SH-SY5Y (cell line): Measurements from ENCODE around the gene ZKSCAN1.
A peak's percentile ranks its signal among the peaks of the same experiment; 100 is the strongest.

Experiments used
- GATA2 ChIP-seq: IDR thresholded peaks from 2 replicates; pipeline ENCODE4 v1.6.1; 2011; ENCODE audit warnings: mild to moderate bottlenecking, low read depth, low read length
- GATA3 ChIP-seq: IDR thresholded peaks from 2 replicates; pipeline ENCODE4 v1.6.1; 2011; ENCODE audit warnings: low read depth, mild to moderate bottlenecking, low read length, moderate library complexity

Gene ZKSCAN1

DNA sequence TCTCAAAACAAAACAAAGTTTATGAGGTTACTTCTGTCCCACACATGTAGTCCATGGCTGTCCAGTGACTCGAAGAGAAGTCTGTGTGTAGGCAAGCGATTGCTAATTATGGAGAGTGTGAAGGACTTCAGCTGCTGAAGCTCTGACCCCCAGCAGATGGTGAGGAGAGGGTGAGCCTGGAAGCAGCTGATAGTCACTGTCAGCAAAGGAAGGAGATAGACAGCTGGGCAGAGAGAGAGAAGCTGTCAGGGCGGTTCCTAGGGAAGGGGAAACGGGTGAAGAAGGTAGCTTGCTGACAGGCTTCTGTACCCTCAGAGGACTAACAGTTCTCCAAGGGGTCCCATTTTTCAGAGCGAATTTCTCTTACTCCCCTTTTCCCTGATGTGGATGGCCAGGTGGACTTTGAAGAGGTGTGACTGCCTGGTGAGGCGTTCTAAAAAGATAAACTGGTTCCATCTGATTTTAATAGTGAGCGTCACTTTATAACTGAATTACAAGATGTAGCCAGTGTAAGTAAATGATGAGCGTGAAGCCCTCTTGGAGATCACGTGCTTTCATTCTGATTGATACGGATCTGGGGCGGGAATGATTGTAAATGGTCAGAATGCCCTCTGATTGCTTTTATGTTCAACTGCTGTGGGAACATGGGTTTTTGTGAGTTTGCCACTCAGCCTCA lies 46.3 kb downstream of the ZKSCAN1 start:
- TF ChIP-seq GATA2 (no peak), GATA3 (no peak)

DNA sequence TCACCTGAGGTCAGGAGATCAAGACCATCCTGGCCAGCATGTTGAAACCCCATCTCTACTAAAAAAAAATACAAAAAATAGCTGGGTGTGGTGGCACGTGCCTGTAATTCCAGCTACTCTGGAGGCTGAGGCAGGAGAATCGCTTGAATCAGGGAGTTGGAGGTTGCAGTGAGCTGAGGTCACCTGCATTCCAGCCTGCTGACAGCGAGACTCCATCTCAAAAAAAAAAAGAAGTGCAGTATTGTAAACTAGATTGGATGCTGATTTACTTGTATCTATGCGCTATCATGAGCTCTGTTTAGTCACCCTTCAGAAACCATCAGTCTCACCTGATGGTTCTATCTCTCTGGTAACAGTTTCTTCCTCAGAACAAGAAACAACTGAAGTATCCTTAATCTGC lies 48.0 kb downstream of the ZKSCAN1 start:
- TF ChIP-seq GATA2 = no peak
- TF ChIP-seq GATA3 = no peak

DNA sequence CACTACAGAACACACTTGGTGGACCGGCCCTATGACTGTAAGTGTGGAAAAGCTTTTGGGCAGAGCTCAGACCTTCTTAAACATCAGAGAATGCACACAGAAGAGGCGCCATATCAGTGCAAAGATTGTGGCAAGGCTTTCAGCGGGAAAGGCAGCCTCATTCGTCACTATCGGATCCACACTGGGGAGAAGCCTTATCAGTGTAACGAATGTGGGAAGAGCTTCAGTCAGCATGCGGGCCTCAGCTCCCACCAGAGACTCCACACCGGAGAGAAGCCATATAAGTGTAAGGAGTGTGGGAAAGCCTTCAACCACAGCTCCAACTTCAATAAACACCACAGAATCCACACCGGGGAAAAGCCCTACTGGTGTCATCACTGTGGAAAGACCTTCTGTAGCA lies 48.8 kb downstream of the ZKSCAN1 start:
- no peak for TF ChIP-seq GATA3
- TF ChIP-seq GATA2 = no peak

DNA sequence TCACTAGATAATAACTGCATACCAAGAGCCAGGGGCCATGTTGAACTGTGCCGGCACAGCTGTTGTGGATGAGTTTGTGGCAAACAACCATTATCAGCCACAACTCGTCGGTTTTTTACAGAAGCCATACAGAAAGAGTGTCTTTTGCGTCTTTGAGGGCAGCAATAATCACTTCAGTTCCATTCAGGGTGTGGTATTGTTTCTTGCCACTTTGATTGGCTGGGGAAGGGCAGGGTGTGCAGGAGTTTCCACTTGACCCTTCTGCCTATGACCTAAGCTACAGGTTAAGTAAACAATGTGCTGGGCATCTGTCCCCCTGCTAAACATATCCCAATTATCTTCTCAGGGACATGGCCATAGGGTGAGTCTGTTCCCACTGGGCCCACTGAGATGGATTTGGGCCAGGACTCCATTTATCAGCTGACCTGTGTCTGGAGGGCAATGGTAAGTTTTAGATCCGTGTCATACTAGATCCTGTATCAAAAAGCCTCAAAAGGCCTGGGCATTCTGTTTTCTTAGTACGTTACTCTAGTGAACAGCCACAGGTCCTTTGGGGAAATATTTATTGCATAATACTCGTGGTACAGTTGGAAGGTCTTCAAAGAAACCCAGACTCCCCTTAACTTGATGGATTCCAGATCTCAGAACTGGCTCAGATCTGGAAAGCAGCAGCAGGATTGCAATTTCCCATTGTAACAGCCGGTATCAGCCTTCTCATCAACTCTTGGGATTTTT lies 50.2 kb downstream of the ZKSCAN1 start:
- TF ChIP-seq GATA3 (no peak), GATA2 (peak; percentile 63; the same call in 1 of the 2 replicates)

DNA sequence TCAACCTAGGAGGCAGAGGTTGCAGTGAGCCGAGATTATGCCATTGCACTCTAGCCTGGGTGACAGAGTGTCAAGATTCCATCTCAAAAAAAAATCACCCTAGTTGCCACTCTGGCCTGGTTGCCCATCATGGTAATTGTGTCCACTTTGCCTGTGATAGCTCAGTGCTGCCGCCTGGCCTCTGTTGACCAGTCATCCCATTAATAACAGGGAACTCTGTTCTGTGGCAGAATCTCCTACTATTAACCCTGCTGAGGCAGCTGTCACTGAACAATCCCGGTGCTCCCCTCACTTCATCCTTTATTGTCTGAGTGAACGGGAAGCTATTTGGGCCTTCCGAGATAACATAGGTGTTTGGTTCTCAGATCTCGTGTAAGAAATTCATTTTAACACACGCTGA lies 51.6 kb downstream of the ZKSCAN1 start:
- TF ChIP-seq GATA2 = no peak
- no peak for TF ChIP-seq GATA3

DNA sequence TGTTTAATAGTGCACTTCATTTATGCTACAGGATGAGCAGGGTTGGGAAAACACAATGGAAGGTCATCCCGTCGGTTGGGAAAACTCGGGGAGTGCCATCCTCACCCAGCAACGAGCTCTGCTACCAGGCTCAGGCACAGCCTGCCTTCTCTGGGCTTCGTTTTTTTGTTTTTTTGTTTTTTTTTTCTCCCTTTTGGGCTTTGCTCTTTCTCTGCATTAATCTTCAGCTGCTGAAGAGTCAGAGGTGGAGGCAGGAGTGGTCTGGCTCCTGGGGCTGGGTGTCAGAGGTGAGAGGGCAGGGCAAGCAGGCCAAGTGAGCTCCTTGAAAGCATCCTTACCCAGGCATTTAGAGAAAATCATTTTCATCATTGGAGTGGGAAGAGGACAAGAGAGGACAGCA lies 54.6 kb downstream of the ZKSCAN1 start:
- TF ChIP-seq GATA2 = no peak
- no peak for TF ChIP-seq GATA3

DNA sequence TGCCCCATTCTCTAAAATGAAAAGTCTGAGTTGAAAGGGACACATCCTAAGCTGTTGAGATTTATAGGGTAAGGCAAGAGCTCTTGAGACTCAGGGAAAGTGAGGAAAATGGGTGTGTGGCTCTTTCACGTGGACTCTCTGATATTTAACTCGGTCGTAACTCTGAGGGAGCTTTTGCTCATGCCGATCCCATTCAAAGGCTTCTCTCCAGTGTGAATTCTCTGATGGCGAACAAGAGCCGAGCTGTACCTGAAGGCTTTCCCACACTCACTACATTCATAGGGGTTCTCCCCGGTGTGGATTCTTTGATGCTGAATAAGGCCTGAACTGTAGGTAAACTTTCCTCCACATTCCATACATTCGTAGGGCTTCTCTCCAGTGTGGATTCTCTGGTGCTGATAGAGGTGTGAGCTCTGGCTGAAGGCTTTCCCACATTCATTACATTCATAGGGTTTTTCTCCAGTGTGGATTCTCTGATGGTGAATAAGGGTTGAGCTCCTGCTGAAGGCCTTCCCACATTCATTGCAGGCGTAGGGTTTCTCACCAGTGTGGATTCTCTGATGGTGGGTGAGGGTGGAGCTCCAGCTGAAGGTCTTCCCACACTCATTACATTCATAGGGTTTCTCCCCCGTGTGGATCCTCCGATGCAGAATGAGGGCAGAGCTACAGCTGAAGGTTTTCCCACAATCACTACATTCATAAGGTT lies 55.8 kb downstream of the ZKSCAN1 start:
- TF ChIP-seq GATA3 = no peak
- TF ChIP-seq GATA2 = no peak

DNA sequence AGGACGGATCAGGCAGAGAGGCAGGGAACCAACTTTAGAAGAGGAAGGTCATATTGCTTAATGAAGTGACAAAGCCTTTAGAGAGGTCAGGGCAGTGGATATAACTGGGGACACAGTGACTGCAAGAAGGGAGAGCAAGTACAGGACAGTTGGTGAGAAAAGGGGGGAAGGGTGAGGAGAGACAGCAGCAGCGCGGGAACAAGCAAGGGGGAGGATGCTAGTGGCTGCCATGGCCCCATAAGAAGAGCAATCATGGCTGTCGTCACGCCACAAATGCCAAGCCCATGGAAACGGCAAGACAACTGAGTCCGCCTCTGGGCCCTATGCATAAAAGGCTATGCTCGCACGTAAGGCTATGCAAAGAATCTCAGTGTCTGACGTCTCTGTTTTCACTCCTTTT lies 57.1 kb downstream of the ZKSCAN1 start:
- TF ChIP-seq GATA2 (no peak), GATA3 (no peak)

DNA sequence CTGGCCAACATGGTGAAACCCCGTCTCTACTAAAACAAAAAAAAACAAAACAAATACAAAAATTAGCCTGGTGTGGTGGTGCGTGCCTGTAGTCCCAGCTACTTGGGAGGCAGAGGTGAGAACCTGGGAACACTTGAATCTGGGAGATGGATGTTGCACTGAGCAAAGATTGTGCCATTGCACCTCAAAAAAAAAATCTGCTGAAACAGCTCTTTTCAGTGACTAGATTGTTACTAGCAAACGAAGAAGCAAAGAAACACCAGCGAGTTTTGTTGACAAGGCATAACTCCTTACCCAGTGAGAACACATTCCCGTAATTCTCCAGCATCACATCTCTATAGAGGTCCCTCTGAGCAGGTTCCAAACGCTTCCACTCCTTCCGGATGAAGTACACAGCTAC lies 59.4 kb downstream of the ZKSCAN1 start:
- TF ChIP-seq GATA3 = no peak
- TF ChIP-seq GATA2 = no peak

DNA sequence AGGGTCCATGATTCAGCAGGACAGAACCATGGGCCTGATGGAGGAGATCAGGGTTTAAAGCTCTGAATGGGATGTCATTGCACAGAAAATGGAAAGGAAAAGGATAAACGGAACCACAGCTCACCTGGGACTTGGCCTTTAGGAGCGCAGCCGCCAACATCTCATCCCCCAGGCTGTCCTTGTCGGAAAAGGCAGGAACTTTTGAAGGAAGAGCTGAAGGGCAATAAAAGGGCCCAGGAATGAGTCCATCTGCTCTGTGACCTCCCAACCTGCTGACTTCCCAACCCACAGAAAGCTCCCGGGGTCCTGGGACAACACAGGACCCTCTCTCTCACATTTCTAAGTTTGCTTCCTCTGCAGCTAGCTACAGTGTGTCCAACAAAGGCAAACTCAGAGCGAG lies 60.0 kb downstream of the ZKSCAN1 start:
- TF ChIP-seq GATA3 (no peak), GATA2 (no peak)

DNA sequence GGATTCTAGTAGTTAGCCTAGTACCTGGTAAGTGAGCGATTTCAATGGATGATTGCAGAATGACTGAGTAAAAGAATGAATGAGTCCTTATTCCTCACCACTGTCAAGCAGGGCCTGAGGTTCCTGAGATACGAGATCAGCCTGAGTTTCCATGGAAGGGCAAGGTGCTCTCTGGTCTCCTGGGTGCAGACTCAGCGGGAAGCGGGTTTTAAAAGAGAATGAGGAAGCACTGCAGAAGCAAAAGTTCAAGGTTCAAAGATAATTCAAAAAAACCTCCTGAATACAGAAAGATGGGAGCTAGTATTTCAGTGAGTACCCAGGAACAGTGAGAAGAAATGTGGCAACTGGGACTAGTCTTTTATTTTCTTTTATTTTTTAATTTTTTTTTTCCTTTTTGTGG lies 61.8 kb downstream of the ZKSCAN1 start:
- TF ChIP-seq GATA2 = no peak
- no peak for TF ChIP-seq GATA3

DNA sequence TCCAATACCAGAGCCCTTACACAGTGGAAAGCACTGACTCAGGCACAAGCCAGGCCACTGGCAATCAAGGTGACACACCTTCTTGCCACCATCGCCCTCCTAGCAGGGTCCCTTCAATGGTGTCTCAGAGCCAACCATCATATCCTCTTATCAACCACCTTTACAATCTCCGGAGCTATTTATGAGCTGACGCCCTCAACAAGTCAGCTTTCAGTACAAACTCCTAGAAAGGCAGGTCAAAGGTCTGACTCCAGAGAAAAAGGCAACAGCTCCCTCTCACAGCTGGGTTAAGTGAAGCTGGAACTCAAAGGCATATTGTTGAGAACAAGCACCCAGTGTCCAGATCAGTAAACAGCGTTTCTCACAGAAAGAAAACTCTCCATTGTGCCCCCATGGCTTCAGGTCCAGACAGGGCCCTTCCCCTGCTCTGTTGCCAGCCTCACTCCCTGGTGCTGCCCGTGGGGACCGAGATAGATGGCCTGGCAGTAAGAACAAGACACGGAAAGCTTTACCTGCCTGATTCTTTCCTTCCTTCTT lies 63.7 kb downstream of the ZKSCAN1 start:
- TF ChIP-seq GATA3 (no peak), GATA2 (no peak)

DNA sequence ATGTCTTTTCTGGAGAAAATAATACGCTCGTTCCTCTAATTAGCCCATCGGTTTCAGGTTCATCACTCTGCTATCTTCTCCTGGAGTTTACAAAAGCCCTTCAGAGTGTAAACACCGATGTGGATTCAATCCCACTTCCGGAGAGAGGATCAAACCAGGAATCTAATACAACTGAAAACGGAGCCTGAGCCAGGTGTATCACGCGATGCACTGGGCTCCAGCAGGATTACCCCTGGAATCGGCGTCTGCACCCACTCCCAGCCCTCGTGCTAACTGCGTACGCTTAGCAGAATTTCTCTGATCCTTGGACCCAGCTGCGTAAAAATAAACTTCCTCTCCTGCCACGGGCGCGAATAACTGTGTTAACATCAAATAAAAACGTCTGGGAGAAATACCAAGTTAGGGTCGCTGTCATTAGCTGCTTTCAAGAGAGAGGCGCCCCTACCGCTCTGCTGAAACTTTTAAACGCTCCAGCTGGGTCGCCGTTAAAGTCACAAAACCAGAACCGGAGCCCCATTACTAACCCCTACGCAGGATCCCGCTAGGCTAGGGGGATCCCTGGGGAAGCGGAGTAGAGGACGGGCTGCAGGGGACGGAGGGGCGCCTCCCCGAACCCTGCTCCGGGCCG lies 65.6 kb downstream of the ZKSCAN1 start:
- TF ChIP-seq GATA2 = no peak
- TF ChIP-seq GATA3 = no peak

DNA sequence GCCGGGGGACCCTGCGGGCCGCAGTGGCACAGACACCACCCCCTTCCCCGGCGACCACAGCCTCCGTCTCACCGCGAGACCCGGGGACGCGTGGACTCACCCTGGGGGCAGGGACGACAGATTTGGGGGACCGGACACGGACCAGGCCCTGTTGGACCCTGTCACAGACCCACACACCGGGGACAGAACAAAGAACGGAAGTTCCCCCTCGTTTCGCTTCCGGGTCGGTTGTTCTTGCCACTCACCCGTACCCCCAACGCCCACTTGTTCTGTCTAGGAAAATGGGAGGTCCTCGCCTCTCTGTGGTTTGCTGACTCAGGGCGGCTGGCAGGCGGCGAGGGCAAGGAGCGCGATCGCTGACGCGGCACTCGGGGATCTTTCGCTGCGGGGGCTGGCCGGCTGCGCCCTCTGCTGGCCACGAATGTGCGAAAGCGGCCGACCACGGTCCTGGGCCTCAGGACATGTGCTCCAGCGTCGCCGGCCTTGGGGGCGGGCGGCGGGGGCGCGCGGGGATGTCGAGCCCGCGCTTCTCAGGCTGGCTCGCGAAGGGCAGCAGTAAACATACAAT lies 66.2 kb downstream of the ZKSCAN1 start, which contains the start of gene ZNF3:
Gene ZNF3, minus strand, starts transcription at position 189 of the 568 bp plus-strand sequence. CDS start 4,366 bp downstream, outside the sequence.
- TF ChIP-seq GATA3 = no peak
- TF ChIP-seq GATA2 = no peak; the same call in 1 of the 2 replicates
